Measurements from ENCODE around the gene YBX2.

The YBX2 gene

DNA sequence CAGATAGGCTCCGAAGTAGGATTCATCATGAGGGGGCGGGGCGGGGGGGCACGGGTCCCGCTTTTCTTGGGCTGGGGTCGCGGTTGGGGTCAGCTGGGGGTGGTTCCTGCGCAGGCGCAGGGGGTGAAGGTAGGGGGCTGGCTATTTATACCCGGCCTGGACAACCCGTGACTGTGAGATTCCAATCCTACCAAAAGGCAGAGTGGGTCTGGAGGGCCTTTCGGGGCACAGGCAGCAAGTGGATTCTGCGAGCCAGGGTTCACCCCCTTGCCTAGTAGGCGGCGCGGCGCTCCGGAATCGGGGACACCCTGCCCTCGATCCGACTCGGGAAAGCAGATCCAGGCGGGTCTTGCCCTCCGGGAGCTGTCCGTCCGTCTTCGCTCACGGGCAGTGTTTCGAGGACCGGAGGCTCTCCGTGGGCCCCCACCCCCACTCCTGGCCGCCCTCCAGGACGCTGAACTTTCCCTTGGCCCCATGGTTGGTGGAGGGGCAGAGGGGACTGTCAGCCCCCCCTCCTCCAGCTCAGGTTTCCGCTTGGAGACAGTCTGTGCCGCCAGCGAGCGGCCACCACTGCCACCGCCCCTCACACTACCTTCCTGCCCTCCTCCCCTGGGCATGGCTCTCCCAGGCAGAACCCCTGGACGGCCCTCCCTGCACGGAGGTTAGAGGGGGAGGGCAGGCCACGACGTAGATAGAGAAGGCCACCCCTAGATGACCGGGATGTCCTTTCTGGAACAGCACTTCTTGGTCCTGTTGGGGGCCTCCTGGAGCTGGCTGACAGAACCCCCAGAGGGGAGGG lies 12.3 kb downstream of the YBX2 start:
- Histone ChIP-seq H3K9ac (ENCODE audit: low read depth, low read length) (peak overlapping the region; percentile 70), H3K9me3 (ENCODE audit: insufficient read depth, low read depth, low read length) (no peaks in the 10 kb centered on the region), H3K4me1 (ENCODE audit: insufficient read depth, low read length) (peaks cover 6% of the 10 kb centered on the region; the same call in 1 of the 2 replicates), H3K27me3 (ENCODE audit: insufficient read depth, low read length) (peaks cover 13% of the 10 kb centered on the region), H3K27ac (ENCODE audit: low read depth, low read length) (no peak overlapping the region; the same call in 1 of the 2 replicates), H3K4me3 (ENCODE audit: low read length) (peak overlapping the region; percentile 81), H3K36me3 (ENCODE audit: insufficient read depth, low read length) (peaks cover 3% of the 10 kb centered on the region; the same call in 1 of the 2 replicates)
- 3% methylated on average over 43 of the region's 43 CpGs for WGBS

DNA sequence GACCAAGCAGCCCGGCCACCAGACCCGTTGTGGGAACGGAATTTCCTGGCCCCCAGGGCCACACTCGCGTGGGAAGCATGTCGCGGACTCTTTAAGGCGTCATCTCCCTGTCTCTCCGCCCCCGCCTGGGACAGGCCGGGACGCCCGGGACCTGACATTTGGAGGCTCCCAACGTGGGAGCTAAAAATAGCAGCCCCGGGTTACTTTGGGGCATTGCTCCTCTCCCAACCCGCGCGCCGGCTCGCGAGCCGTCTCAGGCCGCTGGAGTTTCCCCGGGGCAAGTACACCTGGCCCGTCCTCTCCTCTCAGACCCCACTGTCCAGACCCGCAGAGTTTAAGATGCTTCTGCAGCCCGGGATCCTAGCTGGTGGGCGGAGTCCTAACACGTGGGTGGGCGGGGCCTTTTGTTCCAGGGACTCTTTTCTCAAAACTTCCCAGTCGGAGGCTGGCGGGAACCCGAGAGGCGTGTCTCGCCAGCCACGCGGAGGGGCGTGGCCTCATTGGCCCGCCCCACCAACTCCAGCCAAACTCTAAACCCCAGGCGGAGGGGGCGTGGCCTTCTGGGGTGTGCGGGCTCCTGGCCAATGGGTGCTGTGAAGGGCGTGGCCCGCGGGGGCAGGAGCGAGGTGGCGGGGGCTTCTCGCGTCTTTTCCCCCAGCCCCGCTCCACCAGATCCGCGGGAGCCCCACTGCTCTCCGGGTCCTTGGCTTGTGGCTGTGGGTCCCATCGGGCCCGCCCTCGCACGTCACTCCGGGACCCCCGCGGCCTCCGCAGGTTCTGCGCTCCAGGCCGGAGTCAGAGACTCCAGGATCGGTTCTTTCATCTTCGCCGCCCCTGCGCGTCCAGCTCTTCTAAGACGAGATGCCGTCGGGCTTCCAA lies 13.1 kb downstream of the YBX2 start, which contains the start of gene SLC2A4:
SLC2A4 (plus strand) TSS at position 645 of the 879 bp plus-strand sequence; CDS start at position 862, 217 bp downstream.
- peak within 1 kb of the TSS; percentile 70 for H3K9ac ChIP-seq (ENCODE audit: low read depth, low read length)
- H3K36me3 ChIP-seq (ENCODE audit: insufficient read depth, low read length), result peaks cover 3% of the 10 kb centered on the region; the same call in 1 of the 2 replicates
- peaks cover 13% of the 10 kb centered on the region for H3K27me3 ChIP-seq (ENCODE audit: insufficient read depth, low read length)
- no peak within 1 kb of the TSS; the same call in 1 of the 2 replicates for H3K27ac ChIP-seq (ENCODE audit: low read depth, low read length)
- under 1% methylated on average over 71 of the region's 71 CpGs for WGBS
- peaks cover 6% of the 10 kb centered on the region; the same call in 1 of the 2 replicates for H3K4me1 ChIP-seq (ENCODE audit: insufficient read depth, low read length)
- no peaks in the 10 kb centered on the region for H3K9me3 ChIP-seq (ENCODE audit: insufficient read depth, low read depth, low read length)
- H3K4me3 ChIP-seq (ENCODE audit: low read length), result peak within 1 kb of the TSS; percentile 81

DNA sequence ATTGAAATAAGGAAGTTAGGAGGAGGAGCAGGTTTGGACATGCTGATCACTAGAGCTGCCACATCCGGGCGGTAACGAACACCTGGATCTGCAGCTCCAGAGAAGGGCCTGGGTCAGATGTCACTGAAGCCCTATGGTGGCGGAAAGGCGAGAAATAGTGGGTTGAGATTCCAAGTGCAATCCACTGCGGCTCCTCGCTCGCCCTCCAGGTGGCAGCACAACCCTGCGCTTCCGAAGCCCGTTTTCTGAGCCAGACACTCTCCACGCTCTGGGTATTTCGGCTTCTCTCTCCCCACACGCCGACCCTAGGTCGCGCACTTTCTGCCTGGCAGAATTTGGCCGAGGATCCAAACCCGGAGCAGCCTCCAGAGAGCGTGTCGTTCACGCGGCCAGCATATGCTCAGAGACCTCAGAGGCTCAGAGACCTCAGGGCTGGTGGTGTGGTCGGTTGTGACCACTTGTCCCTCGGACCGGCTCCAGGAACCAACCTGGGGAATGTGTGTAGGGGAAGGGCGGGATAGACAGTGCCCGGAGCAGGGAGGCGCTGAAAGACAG lies 13.8 kb downstream of the YBX2 start:
- H3K27ac ChIP-seq (ENCODE audit: low read depth, low read length), result no peak overlapping the region

DNA sequence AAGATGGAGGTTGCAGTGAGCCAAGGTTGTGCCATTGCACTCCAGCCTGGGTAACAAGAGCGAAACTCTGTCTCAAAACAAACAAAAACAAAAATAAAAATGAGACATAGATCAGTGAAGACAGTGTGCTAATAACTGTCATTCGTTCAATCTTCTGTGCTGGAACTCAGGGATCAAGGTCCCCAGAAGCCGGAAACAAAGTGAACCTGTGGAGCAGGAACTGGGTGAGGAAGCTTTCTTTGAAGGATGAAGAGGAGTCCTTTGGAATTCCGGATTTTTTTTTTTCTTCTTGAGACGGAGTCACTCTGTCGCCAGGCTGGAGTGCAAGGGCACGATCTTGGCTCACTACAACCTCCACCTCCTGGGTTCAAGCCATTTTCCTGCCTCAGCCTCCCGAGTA lies 15.0 kb downstream of the YBX2 start:
- no peaks in the 10 kb centered on the region for H3K9me3 ChIP-seq (ENCODE audit: insufficient read depth, low read depth, low read length)
- peaks cover 13% of the 10 kb centered on the region for H3K27me3 ChIP-seq (ENCODE audit: insufficient read depth, low read length)
- peaks cover 6% of the 10 kb centered on the region; the same call in 1 of the 2 replicates for H3K4me1 ChIP-seq (ENCODE audit: insufficient read depth, low read length)
- 87% methylated on average over 8 of the region's 8 CpGs for WGBS
- no peak overlapping the region for H3K4me3 ChIP-seq (ENCODE audit: low read length)
- H3K27ac ChIP-seq (ENCODE audit: low read depth, low read length), result no peak overlapping the region
- 0 out of 2 replicates have a peak, but pooled peaks cover 1% of the 10 kb centered on the region for H3K36me3 ChIP-seq (ENCODE audit: insufficient read depth, low read length)
- no peak overlapping the region for H3K9ac ChIP-seq (ENCODE audit: low read depth, low read length)

More for the DNA sequence above, 13.8 kb downstream of the YBX2 start:
- under 1% methylated on average over 29 of the region's 29 CpGs for WGBS
- Histone ChIP-seq H3K9ac (ENCODE audit: low read depth, low read length) (peak overlapping the region; percentile 47), H3K9me3 (ENCODE audit: insufficient read depth, low read depth, low read length) (no peaks in the 10 kb centered on the region), H3K27me3 (ENCODE audit: insufficient read depth, low read length) (peaks cover 13% of the 10 kb centered on the region), H3K4me3 (ENCODE audit: low read length) (peak overlapping the region; percentile 81), H3K4me1 (ENCODE audit: insufficient read depth, low read length) (peaks cover 6% of the 10 kb centered on the region; the same call in 1 of the 2 replicates), H3K36me3 (ENCODE audit: insufficient read depth, low read length) (0 out of 2 replicates have a peak, but pooled peaks cover 3% of the 10 kb centered on the region)

DNA sequence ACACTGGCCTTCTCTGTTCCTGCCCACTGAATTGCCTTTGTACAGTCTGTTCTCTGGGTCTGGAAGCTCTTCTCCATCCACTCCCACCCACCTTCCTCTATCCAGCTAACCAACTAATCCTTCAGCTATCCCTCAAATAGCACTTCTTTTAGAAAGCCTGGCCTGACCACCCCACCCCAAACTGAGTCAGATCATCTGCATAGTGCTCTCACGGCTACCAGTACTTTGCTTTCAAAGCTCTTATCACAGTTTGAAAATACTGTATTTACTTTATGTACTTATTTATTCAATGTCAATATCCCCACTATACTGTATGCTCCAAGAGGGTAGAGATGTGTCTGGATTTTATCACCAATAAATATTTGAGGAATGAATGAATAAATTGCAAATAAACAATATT lies 27.7 kb downstream of the YBX2 start:
- WGBS, result 25% methylated on average over 1 of the region's 1 CpG
- H3K9ac ChIP-seq (ENCODE audit: low read depth, low read length), result no peak overlapping the region
- no peak overlapping the region for H3K27ac ChIP-seq (ENCODE audit: low read depth, low read length)
- no peaks in the 10 kb centered on the region for H3K9me3 ChIP-seq (ENCODE audit: insufficient read depth, low read depth, low read length)
- no peaks in the 10 kb centered on the region for H3K36me3 ChIP-seq (ENCODE audit: insufficient read depth, low read length)
- H3K27me3 ChIP-seq (ENCODE audit: insufficient read depth, low read length), result peaks cover 20% of the 10 kb centered on the region
- no peak overlapping the region for H3K4me3 ChIP-seq (ENCODE audit: low read length)
- peaks cover 5% of the 10 kb centered on the region; the same call in 1 of the 2 replicates for H3K4me1 ChIP-seq (ENCODE audit: insufficient read depth, low read length)

DNA sequence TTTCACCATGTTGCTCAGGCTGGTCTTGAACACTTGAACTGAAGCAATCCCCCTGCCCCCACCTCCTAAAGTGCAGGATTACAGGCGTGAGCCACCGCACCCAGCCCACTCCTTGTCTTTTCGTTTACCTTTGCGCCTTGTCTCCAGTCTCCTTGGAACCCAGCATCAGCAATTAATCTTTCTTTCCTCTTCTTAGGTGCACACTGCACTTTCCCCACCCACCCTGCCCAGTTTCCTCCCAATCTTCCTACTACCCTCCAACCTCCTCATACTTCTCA lies 30.7 kb downstream of the YBX2 start:
- peaks cover 15% of the 10 kb centered on the region for H3K36me3 ChIP-seq (ENCODE audit: insufficient read depth, low read length)
- 52% methylated on average over 4 of the region's 4 CpGs for WGBS
- H3K9me3 ChIP-seq (ENCODE audit: insufficient read depth, low read depth, low read length), result no peaks in the 10 kb centered on the region
- H3K4me3 ChIP-seq (ENCODE audit: low read length), result peak overlapping the region; percentile 94
- peaks cover 35% of the 10 kb centered on the region for H3K27me3 ChIP-seq (ENCODE audit: insufficient read depth, low read length)
- H3K27ac ChIP-seq (ENCODE audit: low read depth, low read length), result peak overlapping the region; percentile 63; the same call in 1 of the 2 replicates
- H3K4me1 ChIP-seq (ENCODE audit: insufficient read depth, low read length), result peaks cover 11% of the 10 kb centered on the region
- H3K9ac ChIP-seq (ENCODE audit: low read depth, low read length), result peak overlapping the region; percentile 52; the same call in 1 of the 2 replicates

DNA sequence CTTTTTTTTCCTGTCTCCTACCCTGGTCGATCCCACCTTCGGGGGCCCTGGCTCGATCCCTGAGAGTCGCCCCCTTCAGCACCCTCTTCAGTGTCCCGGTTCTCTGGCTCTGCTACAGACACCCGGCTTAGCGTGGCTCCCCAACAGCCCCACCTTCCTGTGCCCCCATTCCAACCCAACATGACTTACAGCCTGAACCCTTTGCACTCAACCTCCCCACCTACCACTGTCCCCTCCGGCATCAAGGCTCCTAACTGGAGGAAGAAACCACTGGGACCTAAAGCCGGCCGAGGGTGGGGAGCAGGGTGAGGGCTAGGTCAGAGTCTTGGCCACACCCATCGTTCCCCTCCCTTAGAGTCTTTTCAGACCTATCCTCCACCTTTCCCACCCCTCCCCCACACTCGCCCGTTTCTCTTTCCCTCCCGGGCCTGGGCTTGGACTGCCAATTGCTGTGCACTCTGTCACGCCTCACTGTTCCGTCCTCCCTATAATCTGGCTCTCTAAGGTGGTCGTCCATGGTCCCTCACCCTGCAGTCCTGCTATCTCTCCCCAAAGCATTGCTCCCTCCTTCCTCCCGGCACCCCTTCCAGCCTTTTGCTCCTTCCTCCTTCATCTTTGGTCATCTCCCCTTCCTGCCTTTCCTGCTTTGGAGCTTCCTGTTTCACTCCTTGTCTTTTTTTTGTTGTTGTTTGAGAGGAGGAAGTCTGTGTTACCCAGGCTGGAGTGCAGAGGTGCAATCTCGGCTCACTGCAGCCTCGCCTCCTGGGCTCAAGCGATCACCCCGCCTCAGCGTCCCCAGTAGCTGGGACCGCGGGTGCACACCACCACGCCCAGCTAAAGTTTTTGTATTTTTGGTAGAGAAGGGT lies 31.3 kb downstream of the YBX2 start:
- peaks cover 35% of the 10 kb centered on the region for H3K27me3 ChIP-seq (ENCODE audit: insufficient read depth, low read length)
- H3K4me3 ChIP-seq (ENCODE audit: low read length), result peak overlapping the region; percentile 94
- peak overlapping the region; percentile 59 for H3K9ac ChIP-seq (ENCODE audit: low read depth, low read length)
- no peaks in the 10 kb centered on the region for H3K9me3 ChIP-seq (ENCODE audit: insufficient read depth, low read depth, low read length)
- peaks cover 11% of the 10 kb centered on the region for H3K4me1 ChIP-seq (ENCODE audit: insufficient read depth, low read length)
- WGBS, result 15% methylated on average over 25 of the region's 26 CpGs
- peaks cover 20% of the 10 kb centered on the region for H3K36me3 ChIP-seq (ENCODE audit: insufficient read depth, low read length)
- peak overlapping the region; percentile 93; the same call in 1 of the 2 replicates for H3K27ac ChIP-seq (ENCODE audit: low read depth, low read length)

DNA sequence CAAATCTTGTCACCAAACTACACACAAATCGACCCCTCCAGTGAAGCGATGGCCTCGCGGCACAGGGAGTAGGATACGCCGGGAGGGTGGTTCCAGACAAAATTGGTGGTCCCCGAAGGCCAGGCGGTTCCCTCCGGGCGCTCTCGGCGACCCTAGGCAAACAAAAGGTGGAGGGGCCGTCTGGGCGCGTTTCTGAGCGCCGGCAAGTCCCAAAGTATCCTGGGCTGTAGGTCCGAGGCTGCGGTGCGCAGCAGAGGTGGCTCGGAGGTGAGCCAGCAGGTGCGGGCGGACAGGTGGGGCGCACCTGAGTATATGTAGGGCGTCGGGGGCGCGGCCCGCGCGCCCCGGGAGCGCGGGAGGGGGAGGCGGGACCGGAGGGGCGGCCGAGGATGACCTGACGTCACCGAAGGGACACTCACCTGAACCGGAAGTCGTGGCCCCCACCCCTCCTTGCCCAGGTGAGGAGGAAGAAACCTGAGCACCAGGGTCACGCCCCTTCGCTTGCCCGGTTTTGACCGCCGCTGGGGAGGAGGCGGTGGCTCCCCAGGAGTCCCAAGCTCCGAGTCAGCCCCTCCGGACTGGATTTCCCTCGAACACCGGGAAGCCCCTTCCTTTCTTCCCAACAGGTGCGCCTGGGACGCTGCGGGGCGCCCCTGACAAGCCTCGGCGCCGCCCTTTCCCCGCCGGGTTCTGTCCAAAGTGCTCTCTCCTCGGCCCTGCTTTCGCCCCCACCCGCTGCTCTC lies 32.1 kb downstream of the YBX2 start, which contains the start of gene CLDN7:
CLDN7 (minus strand) TSS at position 287 of the 743 bp plus-strand sequence. CDS start 435 bp downstream, outside the sequence.
- H3K27ac ChIP-seq (ENCODE audit: low read depth, low read length), result peak within 1 kb of the TSS; percentile 93
- H3K9me3 ChIP-seq (ENCODE audit: insufficient read depth, low read depth, low read length), result no peaks in the 10 kb centered on the region
- peaks cover 11% of the 10 kb centered on the region for H3K4me1 ChIP-seq (ENCODE audit: insufficient read depth, low read length)
- peaks cover 28% of the 10 kb centered on the region for H3K36me3 ChIP-seq (ENCODE audit: insufficient read depth, low read length)
- peaks cover 35% of the 10 kb centered on the region for H3K27me3 ChIP-seq (ENCODE audit: insufficient read depth, low read length)
- H3K4me3 ChIP-seq (ENCODE audit: low read length), result peak within 1 kb of the TSS; percentile 94
- peak within 1 kb of the TSS; percentile 83 for H3K9ac ChIP-seq (ENCODE audit: low read depth, low read length)
- 2% methylated on average over 64 of the region's 64 CpGs for WGBS

DNA sequence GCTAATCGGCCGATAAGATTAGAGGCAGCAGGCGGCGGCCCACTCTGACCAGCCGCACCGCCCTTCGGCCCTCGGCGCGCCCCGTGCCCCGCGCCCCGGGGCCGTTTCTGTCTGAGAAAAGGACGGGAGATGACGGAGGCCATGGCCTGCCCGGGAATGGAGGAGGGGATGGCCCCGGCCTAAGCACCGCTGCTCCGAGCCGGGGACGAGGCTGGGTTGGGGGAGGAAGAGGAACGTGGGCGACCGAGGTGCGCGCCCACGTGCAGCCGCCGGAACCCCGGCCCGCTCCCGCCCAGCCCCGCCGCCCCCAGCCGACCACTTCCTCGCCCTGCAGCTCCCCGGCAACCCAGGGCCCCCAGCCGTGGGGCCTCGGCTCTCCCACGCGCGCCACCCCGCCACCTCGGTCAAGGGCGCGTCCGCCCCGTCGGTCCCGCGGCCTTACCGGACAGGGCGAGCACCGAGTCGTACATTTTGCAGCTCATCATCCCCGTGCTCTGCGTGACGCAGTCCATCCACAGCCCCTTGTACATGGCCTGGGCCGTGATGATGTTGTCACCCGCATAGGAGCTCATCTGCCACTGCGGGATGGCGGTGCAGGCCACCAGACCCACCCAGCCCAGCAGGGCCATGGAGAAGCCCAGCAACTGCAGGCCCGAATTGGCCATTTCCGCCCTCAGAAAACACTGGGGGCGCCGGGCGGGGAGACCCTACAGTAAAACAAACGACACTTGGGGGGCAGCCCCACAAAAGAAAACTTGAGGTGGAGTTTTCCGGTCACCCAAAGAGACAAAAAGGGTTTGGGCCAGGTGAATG lies 32.9 kb downstream of the YBX2 start:
- Histone ChIP-seq H3K4me1 (ENCODE audit: insufficient read depth, low read length) (peaks cover 11% of the 10 kb centered on the region), H3K36me3 (ENCODE audit: insufficient read depth, low read length) (peaks cover 36% of the 10 kb centered on the region), H3K9me3 (ENCODE audit: insufficient read depth, low read depth, low read length) (no peaks in the 10 kb centered on the region), H3K4me3 (ENCODE audit: low read length) (peak overlapping the region; percentile 94), H3K9ac (ENCODE audit: low read depth, low read length) (peak overlapping the region; percentile 83), H3K27me3 (ENCODE audit: insufficient read depth, low read length) (peaks cover 35% of the 10 kb centered on the region), H3K27ac (ENCODE audit: low read depth, low read length) (peak overlapping the region; percentile 93)
- WGBS, result 5% methylated on average over 71 of the region's 71 CpGs

Measured in HUES64 (cell line).